ENCODE data around the gene MYRIP.
"Not testable (repeated sequence)": the region's sequence is repeated elsewhere in the genome, so short reads cannot be mapped to it uniquely, and the experiment has no call there.

MYRIP gene

DNA sequence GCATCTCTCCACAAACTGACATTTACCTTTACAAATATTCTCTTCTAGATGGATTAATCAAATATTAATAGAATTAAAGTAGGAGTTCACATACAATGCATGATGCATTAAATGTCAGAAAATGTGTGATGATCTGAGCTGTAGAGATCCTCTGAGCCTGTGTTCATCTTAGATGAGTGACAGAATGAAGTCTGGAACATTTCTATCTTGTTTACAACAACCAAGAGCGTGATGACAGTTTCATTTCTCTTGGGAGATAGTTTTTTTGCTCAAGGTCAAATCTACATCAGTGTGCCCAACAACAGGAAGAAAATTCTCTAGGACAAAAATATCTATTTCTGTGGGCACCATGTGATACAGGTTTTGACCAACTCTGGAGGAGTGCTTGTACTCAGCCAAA lies 211.9 kb downstream of the MYRIP start:
- no peak overlapping the region for H3K27ac ChIP-seq (ENCODE audit: low read depth, low read length)
- no peaks in the 10 kb centered on the region for H3K27me3 ChIP-seq (ENCODE audit: control insufficient read depth, low read length)
- H4K20me1 ChIP-seq (ENCODE audit: control insufficient read depth, insufficient read depth, low read depth, low read length), result no peaks in the 10 kb centered on the region
- no peak overlapping the region for H3K4me3 ChIP-seq (ENCODE audit: low read length)
- H3K36me3 ChIP-seq (ENCODE audit: control insufficient read depth, low read length), result no peaks in the 10 kb centered on the region
- H3K9me3 ChIP-seq (ENCODE audit: control insufficient read depth, insufficient read depth, low read length), result no peaks in the 10 kb centered on the region
- H3F3A ChIP-seq (ENCODE audit: control insufficient read depth, insufficient read depth), result no peaks in the 10 kb centered on the region
- H3K79me2 ChIP-seq (ENCODE audit: control insufficient read depth, low read length), result no peaks in the 10 kb centered on the region
- H3K9me2 ChIP-seq (replicated peaks; ENCODE audit: control insufficient read depth, low read length), result no peaks in the 10 kb centered on the region
- H3K4me2 ChIP-seq (ENCODE audit: low read length), result no peak overlapping the region
- no peaks in the 10 kb centered on the region for H3K4me1 ChIP-seq (ENCODE audit: control insufficient read depth, low read length)
- TF ChIP-seq, protein P1, sequence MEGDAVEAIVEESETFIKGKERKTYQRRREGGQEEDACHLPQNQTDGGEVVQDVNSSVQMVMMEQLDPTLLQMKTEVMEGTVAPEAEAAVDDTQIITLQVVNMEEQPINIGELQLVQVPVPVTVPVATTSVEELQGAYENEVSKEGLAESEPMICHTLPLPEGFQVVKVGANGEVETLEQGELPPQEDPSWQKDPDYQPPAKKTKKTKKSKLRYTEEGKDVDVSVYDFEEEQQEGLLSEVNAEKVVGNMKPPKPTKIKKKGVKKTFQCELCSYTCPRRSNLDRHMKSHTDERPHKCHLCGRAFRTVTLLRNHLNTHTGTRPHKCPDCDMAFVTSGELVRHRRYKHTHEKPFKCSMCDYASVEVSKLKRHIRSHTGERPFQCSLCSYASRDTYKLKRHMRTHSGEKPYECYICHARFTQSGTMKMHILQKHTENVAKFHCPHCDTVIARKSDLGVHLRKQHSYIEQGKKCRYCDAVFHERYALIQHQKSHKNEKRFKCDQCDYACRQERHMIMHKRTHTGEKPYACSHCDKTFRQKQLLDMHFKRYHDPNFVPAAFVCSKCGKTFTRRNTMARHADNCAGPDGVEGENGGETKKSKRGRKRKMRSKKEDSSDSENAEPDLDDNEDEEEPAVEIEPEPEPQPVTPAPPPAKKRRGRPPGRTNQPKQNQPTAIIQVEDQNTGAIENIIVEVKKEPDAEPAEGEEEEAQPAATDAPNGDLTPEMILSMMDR (IDR thresholded peaks at IDR 0.05; ENCODE audit: low read depth, low read length, poor library complexity, severe bottlenecking), result no peak
- TF ChIP-seq EZH2phosphoT487 (IDR thresholded peaks at IDR 0.05; ENCODE audit: borderline replicate concordance, low read length), result no peak

GRCh38 chr3:40022297-40022827 lies 213.0 kb downstream of the MYRIP start:
- H3K79me2 ChIP-seq (ENCODE audit: control insufficient read depth, low read length), result no peaks in the 10 kb centered on the region
- H3K9me3 ChIP-seq (ENCODE audit: control insufficient read depth, insufficient read depth, low read length), result no peaks in the 10 kb centered on the region
- H4K20me1 ChIP-seq (ENCODE audit: control insufficient read depth, insufficient read depth, low read depth, low read length), result no peaks in the 10 kb centered on the region
- H3K4me3 ChIP-seq (ENCODE audit: low read length), result no peak overlapping the region
- H3K4me1 ChIP-seq (ENCODE audit: control insufficient read depth, low read length), result no peaks in the 10 kb centered on the region
- TF ChIP-seq, protein P1 (IDR thresholded peaks at IDR 0.05; ENCODE audit: low read depth, low read length, poor library complexity, severe bottlenecking), result no peak
- no peak for TF ChIP-seq EZH2phosphoT487 (IDR thresholded peaks at IDR 0.05; ENCODE audit: borderline replicate concordance, low read length)
- H3K27me3 ChIP-seq (ENCODE audit: control insufficient read depth, low read length), result no peaks in the 10 kb centered on the region
- no peaks in the 10 kb centered on the region for H3F3A ChIP-seq (ENCODE audit: control insufficient read depth, insufficient read depth)
- H3K4me2 ChIP-seq (ENCODE audit: low read length), result no peak overlapping the region
- no peaks in the 10 kb centered on the region for H3K9me2 ChIP-seq (replicated peaks; ENCODE audit: control insufficient read depth, low read length)
- no peak overlapping the region for H3K27ac ChIP-seq (ENCODE audit: low read depth, low read length)
- H3K36me3 ChIP-seq (ENCODE audit: control insufficient read depth, low read length), result no peaks in the 10 kb centered on the region

DNA sequence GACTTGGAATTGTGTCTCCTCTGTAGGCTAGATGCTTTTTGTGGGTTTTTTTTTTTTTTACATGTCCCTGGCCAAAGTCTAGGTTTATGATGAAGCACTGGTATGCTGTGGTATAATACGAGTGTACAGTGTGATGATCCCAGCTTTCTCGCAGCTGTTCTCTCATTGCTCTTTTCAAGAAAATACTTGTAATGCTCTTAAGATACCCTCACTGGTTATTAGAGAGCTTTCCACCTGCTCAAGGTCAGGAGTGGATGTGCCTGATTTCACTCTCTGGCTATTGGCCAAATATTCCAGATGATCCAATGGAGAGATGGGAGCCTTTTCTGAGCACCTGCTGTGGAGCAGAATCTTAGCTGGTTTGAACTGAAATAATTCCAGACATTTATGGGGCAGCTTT lies 215.1 kb downstream of the MYRIP start:
- no peaks in the 10 kb centered on the region for H3K79me2 ChIP-seq (ENCODE audit: control insufficient read depth, low read length)

GRCh38 chr3:40025892-40026291 lies 216.5 kb downstream of the MYRIP start:
- not testable (repeated sequence) for H3K79me2 ChIP-seq (ENCODE audit: control insufficient read depth, low read length); H3K4me2 ChIP-seq (ENCODE audit: low read length); H3K9me3 ChIP-seq (ENCODE audit: control insufficient read depth, insufficient read depth, low read length); H3K36me3 ChIP-seq (ENCODE audit: control insufficient read depth, low read length); H4K20me1 ChIP-seq (ENCODE audit: control insufficient read depth, insufficient read depth, low read depth, low read length); H3K9me2 ChIP-seq (replicated peaks; ENCODE audit: control insufficient read depth, low read length); H3K4me1 ChIP-seq (ENCODE audit: control insufficient read depth, low read length); H3K27me3 ChIP-seq (ENCODE audit: control insufficient read depth, low read length); H3F3A ChIP-seq (ENCODE audit: control insufficient read depth, insufficient read depth); H3K4me3 ChIP-seq (ENCODE audit: low read length); H3K27ac ChIP-seq (ENCODE audit: low read depth, low read length)

More for the DNA sequence above, 215.1 kb downstream of the MYRIP start:
- Histone ChIP-seq H3K9me2 (replicated peaks; ENCODE audit: control insufficient read depth, low read length) (no peaks in the 10 kb centered on the region), H3F3A (ENCODE audit: control insufficient read depth, insufficient read depth) (no peaks in the 10 kb centered on the region), H3K4me2 (ENCODE audit: low read length) (no peak overlapping the region), H3K4me3 (ENCODE audit: low read length) (no peak overlapping the region), H4K20me1 (ENCODE audit: control insufficient read depth, insufficient read depth, low read depth, low read length) (no peaks in the 10 kb centered on the region), H3K36me3 (ENCODE audit: control insufficient read depth, low read length) (no peaks in the 10 kb centered on the region), H3K27ac (ENCODE audit: low read depth, low read length) (no peak overlapping the region), H3K27me3 (ENCODE audit: control insufficient read depth, low read length) (no peaks in the 10 kb centered on the region), H3K9me3 (ENCODE audit: control insufficient read depth, insufficient read depth, low read length) (no peaks in the 10 kb centered on the region), H3K4me1 (ENCODE audit: control insufficient read depth, low read length) (no peaks in the 10 kb centered on the region)
- TF ChIP-seq, protein P1 (IDR thresholded peaks at IDR 0.05; ENCODE audit: low read depth, low read length, poor library complexity, severe bottlenecking), result no peak
- no peak for TF ChIP-seq EZH2phosphoT487 (IDR thresholded peaks at IDR 0.05; ENCODE audit: borderline replicate concordance, low read length)

Data from DOHH2 (cell line).